WTC11 (cell line): ENCODE results near the gene DGUOK. TPM values are rescaled to one million over a fixed set of nuclear protein-coding genes. Genes with fewer than 3 reads are reported as not detected.

Source experiments
- ATAC-seq: fragments of 200-7000 bp; cut with Tn5 transposase; 2 replicates; pipeline ENCODE4 v1.10.0; 2021; ENCODE audit warnings: mild to moderate bottlenecking, moderate library complexity
- CTCF ChIA-PET: fragments of 300-600 bp; sonication (Branson Sonifier 250); formaldehyde crosslinking; loops from one replicate; lab custom pipeline; 2021; ENCODE audit warnings: antibody characterized with exemption; lab: Charles Lee
- POLR2A ChIA-PET: fragments of 350-600 bp; sonication (Branson Sonifier 250); formaldehyde crosslinking; loops from one replicate; lab custom pipeline; 2021; ENCODE audit warnings: antibody characterized with exemption; lab: Charles Lee
- DNase-seq: peaks from one replicate; pipeline ENCODE4 v3.0.0; 2021; ENCODE audit warnings: low spot score
- H3K27ac Mint-ChIP-seq: 2 replicates; pipeline ENCODE4 v1.8.0; 2021; ENCODE audit warnings: mixed read lengths
- H3K27me3 Mint-ChIP-seq: 2 replicates; pipeline ENCODE4 v1.8.0; 2021; ENCODE audit warnings: low read depth, mild to moderate bottlenecking, moderate library complexity, mixed read lengths
- H3K36me3 Mint-ChIP-seq: 2 replicates; pipeline ENCODE4 v1.8.0; 2021; ENCODE audit warnings: mixed read lengths
- H3K4me1 Mint-ChIP-seq: 2 replicates; pipeline ENCODE4 v1.8.0; 2022; ENCODE audit warnings: mixed read lengths
- H3K4me3 Mint-ChIP-seq: 2 replicates; pipeline ENCODE4 v1.8.0; 2021; ENCODE audit warnings: mild to moderate bottlenecking, moderate library complexity, mixed read lengths
- H3K9me3 Mint-ChIP-seq: 2 replicates; pipeline ENCODE4 v1.8.0; 2021; ENCODE audit warnings: mixed read lengths
- CBFB ChIP-seq: sonication (generic); formaldehyde crosslinking; IDR thresholded peaks from 2 replicates; pipeline ENCODE4 v1.8.1; 2022; ENCODE audit warnings: mild to moderate bottlenecking, low read depth, missing genetic modification reagents
- CREB1 ChIP-seq: sonication (generic); formaldehyde crosslinking; IDR thresholded peaks from 2 replicates; pipeline ENCODE4 v1.8.0; 2023; ENCODE audit warnings: mild to moderate bottlenecking, missing genetic modification reagents
- CREM ChIP-seq: sonication (generic); formaldehyde crosslinking; IDR thresholded peaks from 2 replicates; pipeline ENCODE4 v1.8.1; 2022; ENCODE audit warnings: mild to moderate bottlenecking, missing genetic modification reagents, moderate library complexity
- ETV6 ChIP-seq: sonication (generic); formaldehyde crosslinking; IDR thresholded peaks from 2 replicates; pipeline ENCODE4 v1.8.1; 2022; ENCODE audit warnings: mild to moderate bottlenecking, missing genetic modification reagents
- GABPB1 ChIP-seq: sonication (generic); formaldehyde crosslinking; IDR thresholded peaks from 2 replicates; pipeline ENCODE4 v1.8.1; 2023; ENCODE audit warnings: mild to moderate bottlenecking, missing genetic modification reagents
- GRHL2 ChIP-seq: fragments of 250-450 bp; sonication (Bioruptor Pico); IDR thresholded peaks from 2 replicates; pipeline ENCODE4 v1.8.0; 2022; ENCODE audit warnings: mild to moderate bottlenecking, moderate library complexity; ENCODE audit not compliant: insufficient replicate concordance, severe bottlenecking
- GTF2I ChIP-seq: fragments of 250-450 bp; sonication (Bioruptor Pico); conservative IDR thresholded peaks from 2 replicates; pipeline ENCODE4 v1.4.0; 2021; ENCODE audit warnings: mild to moderate bottlenecking
- KAT7 ChIP-seq: sonication (generic); formaldehyde crosslinking; IDR thresholded peaks from 2 replicates; pipeline ENCODE4 v1.8.1; 2023; ENCODE audit warnings: missing genetic modification reagents, mild to moderate bottlenecking, borderline replicate concordance
- NFE2L1 ChIP-seq: sonication (generic); formaldehyde crosslinking; IDR thresholded peaks from 2 replicates; pipeline ENCODE4 v1.8.1; 2023; ENCODE audit warnings: missing genetic modification reagents
- TEAD1 ChIP-seq: sonication (generic); formaldehyde crosslinking; IDR thresholded peaks from 2 replicates; pipeline ENCODE4 v1.8.0; 2022; ENCODE audit warnings: mild to moderate bottlenecking, missing genetic modification reagents
- TP53 ChIP-seq: sonication (generic); formaldehyde crosslinking; IDR thresholded peaks from 2 replicates; pipeline ENCODE4 v1.8.1; 2023; ENCODE audit warnings: mild to moderate bottlenecking, missing genetic modification reagents
- ZNF219 ChIP-seq: sonication (generic); formaldehyde crosslinking; IDR thresholded peaks from 2 replicates; pipeline ENCODE4 v1.8.0; 2023; ENCODE audit warnings: missing genetic modification reagents, mild to moderate bottlenecking, borderline replicate concordance
- ZNF263 ChIP-seq: sonication (generic); formaldehyde crosslinking; IDR thresholded peaks from 2 replicates; pipeline ENCODE4 v1.8.1; 2022; ENCODE audit warnings: low read depth, mild to moderate bottlenecking, moderate library complexity, missing genetic modification reagents
- ZNF423 ChIP-seq: fragments of 250-450 bp; sonication (Bioruptor Pico); IDR thresholded peaks from 2 replicates; pipeline ENCODE4 v2.1.2; 2022; ENCODE audit warnings: mild to moderate bottlenecking, moderate library complexity
- total RNA-seq: library from RNA; stranded (reverse); gene quantifications from 3 replicates; pipeline ENCODE4 v1.2.3, GENCODE V29; 2021
- TF ChIP-seq, protein P1 (sequence below): sonication (generic); formaldehyde crosslinking; IDR thresholded peaks from 2 replicates; pipeline ENCODE4 v1.8.0; 2023; ENCODE audit warnings: missing genetic modification reagents
- TF ChIP-seq, protein P2 (sequence below): sonication (generic); formaldehyde crosslinking; IDR thresholded peaks from 2 replicates; pipeline ENCODE4 v1.8.1; 2022; ENCODE audit warnings: low read depth, mild to moderate bottlenecking, moderate library complexity, missing genetic modification reagents, borderline replicate concordance
- TF ChIP-seq, protein P3 (sequence below): sonication (generic); formaldehyde crosslinking; IDR thresholded peaks from 2 replicates; pipeline ENCODE4 v1.8.0; 2023; ENCODE audit warnings: missing genetic modification reagents, mild to moderate bottlenecking, borderline replicate concordance
- TF ChIP-seq, protein P4 (sequence below): sonication (generic); formaldehyde crosslinking; IDR thresholded peaks from 2 replicates; pipeline ENCODE4 v1.8.1; 2022; ENCODE audit warnings: mild to moderate bottlenecking, moderate library complexity, missing genetic modification reagents
- TF ChIP-seq, protein P5 (sequence below): fragments of 250-450 bp; sonication (Bioruptor Pico); IDR thresholded peaks from 2 replicates; pipeline ENCODE4 v1.9.0; 2021; ENCODE audit warnings: mild to moderate bottlenecking

The DGUOK gene
- total RNA-seq, 1 experiment from 2014 or later = 105 TPM

DNA sequence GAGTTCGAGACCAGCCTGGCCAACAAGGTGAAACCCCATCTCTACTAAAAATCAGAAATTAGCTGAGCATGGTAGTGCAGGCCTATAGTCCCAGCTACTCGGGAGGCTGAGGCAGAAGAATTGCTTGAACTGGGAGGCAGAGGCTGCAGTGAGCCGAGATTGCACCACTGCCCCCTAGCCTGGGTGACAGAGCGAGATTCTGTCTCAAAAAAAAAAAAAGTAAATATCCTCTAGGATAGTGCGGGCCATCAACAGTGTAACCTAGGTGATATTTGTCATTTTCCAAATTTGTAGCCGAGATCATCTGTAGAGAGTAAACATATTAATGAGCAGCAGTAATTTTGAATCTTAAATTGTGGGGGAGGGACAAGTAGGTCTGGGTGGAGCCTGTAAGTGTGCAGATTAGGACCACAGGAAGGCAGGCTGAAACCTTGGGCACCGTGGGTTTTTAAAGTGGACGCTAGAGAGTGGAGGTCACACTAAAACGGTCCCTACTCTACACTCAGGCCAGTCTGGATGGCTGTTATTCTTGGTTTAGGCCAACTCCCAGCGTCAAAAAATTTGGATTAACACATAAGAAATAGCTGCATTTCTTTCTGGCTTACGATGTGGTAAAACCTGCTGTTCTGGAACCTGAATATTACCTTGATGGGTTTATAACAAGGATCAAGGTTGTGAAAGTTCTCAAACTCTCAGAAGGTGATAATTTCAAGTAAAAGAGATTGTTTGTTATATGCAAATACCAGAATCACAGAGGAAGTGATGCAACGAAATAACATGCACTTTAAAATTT, 35.3 kb downstream of the DGUOK start (continued):
- no peak for TF ChIP-seq GRHL2 (CRISPR knock-in tag)
- no peak for TF ChIP-seq NFE2L1

DNA sequence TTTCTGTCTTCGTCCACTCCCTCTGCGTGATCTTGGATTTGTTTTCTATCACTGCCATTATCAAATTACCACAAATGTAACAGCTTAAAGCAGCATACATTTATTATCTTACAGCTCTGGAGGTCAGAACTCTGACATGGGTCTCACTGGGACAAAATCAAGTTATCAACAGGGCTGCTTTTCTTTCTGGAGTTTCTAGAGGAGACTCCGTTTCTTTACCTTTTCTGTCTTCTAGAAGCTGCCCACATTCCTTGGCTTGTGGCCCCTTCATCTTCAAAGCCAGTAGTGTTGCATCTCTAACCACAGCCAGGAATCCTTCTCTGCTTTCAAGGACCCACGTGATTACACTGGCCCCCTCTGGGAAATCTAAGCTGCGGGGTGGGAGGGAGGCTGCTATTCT, 36.1 kb downstream of the DGUOK start:
- POLR2A ChIA-PET = no interaction called here
- Mint-ChIP-seq H3K27ac (no peak overlapping the region), H3K27me3 (peaks cover 5% of the 10 kb centered on the region), H3K4me3 (no peak overlapping the region), H3K36me3 (peaks cover 21% of the 10 kb centered on the region), H3K9me3 (peaks cover 8% of the 10 kb centered on the region)
- TF ChIP-seq CREM (CRISPR knock-in tag) (no peak), GTF2I (CRISPR knock-in tag) (no peak), TP53 (no peak), ETV6 (no peak), ZNF263 (CRISPR knock-in tag) (no peak), ZNF219 (no peak), CREB1 (CRISPR knock-in tag) (no peak), GABPB1 (CRISPR knock-in tag) (no peak), TEAD1 (CRISPR knock-in tag) (no peak), KAT7 (no peak), CBFB (CRISPR knock-in tag) (no peak), ZNF423 (CRISPR knock-in tag) (no peak), NFE2L1 (no peak)
- TF ChIP-seq, protein P1, sequence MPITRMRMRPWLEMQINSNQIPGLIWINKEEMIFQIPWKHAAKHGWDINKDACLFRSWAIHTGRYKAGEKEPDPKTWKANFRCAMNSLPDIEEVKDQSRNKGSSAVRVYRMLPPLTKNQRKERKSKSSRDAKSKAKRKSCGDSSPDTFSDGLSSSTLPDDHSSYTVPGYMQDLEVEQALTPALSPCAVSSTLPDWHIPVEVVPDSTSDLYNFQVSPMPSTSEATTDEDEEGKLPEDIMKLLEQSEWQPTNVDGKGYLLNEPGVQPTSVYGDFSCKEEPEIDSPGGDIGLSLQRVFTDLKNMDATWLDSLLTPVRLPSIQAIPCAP (CRISPR knock-in tag) = no peak
- TF ChIP-seq, protein P2, sequence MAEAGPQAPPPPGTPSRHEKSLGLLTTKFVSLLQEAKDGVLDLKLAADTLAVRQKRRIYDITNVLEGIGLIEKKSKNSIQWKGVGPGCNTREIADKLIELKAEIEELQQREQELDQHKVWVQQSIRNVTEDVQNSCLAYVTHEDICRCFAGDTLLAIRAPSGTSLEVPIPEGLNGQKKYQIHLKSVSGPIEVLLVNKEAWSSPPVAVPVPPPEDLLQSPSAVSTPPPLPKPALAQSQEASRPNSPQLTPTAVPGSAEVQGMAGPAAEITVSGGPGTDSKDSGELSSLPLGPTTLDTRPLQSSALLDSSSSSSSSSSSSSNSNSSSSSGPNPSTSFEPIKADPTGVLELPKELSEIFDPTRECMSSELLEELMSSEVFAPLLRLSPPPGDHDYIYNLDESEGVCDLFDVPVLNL = no peak
- TF ChIP-seq, protein P3, sequence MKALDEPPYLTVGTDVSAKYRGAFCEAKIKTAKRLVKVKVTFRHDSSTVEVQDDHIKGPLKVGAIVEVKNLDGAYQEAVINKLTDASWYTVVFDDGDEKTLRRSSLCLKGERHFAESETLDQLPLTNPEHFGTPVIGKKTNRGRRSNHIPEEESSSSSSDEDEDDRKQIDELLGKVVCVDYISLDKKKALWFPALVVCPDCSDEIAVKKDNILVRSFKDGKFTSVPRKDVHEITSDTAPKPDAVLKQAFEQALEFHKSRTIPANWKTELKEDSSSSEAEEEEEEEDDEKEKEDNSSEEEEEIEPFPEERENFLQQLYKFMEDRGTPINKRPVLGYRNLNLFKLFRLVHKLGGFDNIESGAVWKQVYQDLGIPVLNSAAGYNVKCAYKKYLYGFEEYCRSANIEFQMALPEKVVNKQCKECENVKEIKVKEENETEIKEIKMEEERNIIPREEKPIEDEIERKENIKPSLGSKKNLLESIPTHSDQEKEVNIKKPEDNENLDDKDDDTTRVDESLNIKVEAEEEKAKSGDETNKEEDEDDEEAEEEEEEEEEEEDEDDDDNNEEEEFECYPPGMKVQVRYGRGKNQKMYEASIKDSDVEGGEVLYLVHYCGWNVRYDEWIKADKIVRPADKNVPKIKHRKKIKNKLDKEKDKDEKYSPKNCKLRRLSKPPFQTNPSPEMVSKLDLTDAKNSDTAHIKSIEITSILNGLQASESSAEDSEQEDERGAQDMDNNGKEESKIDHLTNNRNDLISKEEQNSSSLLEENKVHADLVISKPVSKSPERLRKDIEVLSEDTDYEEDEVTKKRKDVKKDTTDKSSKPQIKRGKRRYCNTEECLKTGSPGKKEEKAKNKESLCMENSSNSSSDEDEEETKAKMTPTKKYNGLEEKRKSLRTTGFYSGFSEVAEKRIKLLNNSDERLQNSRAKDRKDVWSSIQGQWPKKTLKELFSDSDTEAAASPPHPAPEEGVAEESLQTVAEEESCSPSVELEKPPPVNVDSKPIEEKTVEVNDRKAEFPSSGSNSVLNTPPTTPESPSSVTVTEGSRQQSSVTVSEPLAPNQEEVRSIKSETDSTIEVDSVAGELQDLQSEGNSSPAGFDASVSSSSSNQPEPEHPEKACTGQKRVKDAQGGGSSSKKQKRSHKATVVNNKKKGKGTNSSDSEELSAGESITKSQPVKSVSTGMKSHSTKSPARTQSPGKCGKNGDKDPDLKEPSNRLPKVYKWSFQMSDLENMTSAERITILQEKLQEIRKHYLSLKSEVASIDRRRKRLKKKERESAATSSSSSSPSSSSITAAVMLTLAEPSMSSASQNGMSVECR (CRISPR knock-in tag) = no peak
- TF ChIP-seq, protein P4, sequence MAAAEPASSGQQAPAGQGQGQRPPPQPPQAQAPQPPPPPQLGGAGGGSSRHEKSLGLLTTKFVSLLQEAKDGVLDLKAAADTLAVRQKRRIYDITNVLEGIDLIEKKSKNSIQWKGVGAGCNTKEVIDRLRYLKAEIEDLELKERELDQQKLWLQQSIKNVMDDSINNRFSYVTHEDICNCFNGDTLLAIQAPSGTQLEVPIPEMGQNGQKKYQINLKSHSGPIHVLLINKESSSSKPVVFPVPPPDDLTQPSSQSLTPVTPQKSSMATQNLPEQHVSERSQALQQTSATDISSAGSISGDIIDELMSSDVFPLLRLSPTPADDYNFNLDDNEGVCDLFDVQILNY (CRISPR knock-in tag) = no peak
- TF ChIP-seq, protein P5, sequence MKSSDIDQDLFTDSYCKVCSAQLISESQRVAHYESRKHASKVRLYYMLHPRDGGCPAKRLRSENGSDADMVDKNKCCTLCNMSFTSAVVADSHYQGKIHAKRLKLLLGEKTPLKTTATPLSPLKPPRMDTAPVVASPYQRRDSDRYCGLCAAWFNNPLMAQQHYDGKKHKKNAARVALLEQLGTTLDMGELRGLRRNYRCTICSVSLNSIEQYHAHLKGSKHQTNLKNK = no peak
- TF ChIP-seq, all 79 proteins: peak for 0
- ATAC-seq (no peak), DNase-seq (no peak)
- H3K4me1 Mint-ChIP-seq = no peaks in the 10 kb centered on the region
- CTCF ChIA-PET = interaction anchor here (0.7 kb wide), 1 partner anchor 121 kb away, joined by 3 read pairs; no protein-coding TSS in a partner anchor
